Parathyroid adenoma (tissue), 2 donors: ENCODE measurements around the gene PER1.

Experiments used
- H2AFZ ChIP-seq: fragments of 300-600 bp; sonication (generic); one replicate; pipeline ENCODE4 v1.7.0; 2017; ENCODE audit warnings: antibody characterized with exemption, mild to moderate bottlenecking
- H3K27ac ChIP-seq: fragments of 300-600 bp; sonication (generic); one replicate; pipeline ENCODE4 v1.7.0; 2017
- H3K27me3 ChIP-seq: fragments of 300-600 bp; sonication (generic); one replicate; pipeline ENCODE4 v1.7.0; 2017; ENCODE audit warnings: low read length; ENCODE audit not compliant: control insufficient read depth, insufficient read depth
- H3K36me3 ChIP-seq: fragments of 300-600 bp; sonication (generic); one replicate; pipeline ENCODE4 v1.7.0; 2017; ENCODE audit warnings: low read length; ENCODE audit not compliant: control insufficient read depth, insufficient read depth
- H3K4me1 ChIP-seq: fragments of 300-600 bp; sonication (generic); one replicate; pipeline ENCODE4 v1.7.0; 2017; ENCODE audit warnings: control low read depth
- H3K4me2 ChIP-seq: fragments of 300-600 bp; sonication (generic); one replicate; pipeline ENCODE4 v1.7.0; 2017; ENCODE audit warnings: low read length
- H3K4me3 ChIP-seq: fragments of 300-600 bp; sonication (generic); one replicate; pipeline ENCODE4 v1.7.0; 2017; ENCODE audit warnings: low read depth, low read length
- H3K79me2 ChIP-seq: fragments of 300-600 bp; sonication (generic); one replicate; pipeline ENCODE4 v1.7.0; 2017; ENCODE audit warnings: control low read depth
- H3K9ac ChIP-seq: fragments of 300-600 bp; sonication (generic); one replicate; pipeline ENCODE4 v1.7.0; 2017; ENCODE audit warnings: mild to moderate bottlenecking
- H3K9me3 ChIP-seq: fragments of 300-600 bp; sonication (generic); one replicate; pipeline ENCODE4 v1.7.0; 2017; ENCODE audit warnings: low read length; ENCODE audit not compliant: control insufficient read depth
- CTCF ChIP-seq: fragments of 300-600 bp; sonication (generic); IDR thresholded peaks from one replicate; pipeline ENCODE4 v1.7.0; 2017; ENCODE audit warnings: antibody characterized with exemption, mild to moderate bottlenecking
- donor health status: primary hyperparathyroidism.

Gene PER1

GRCh38 chr17:8160224-8160577, 8.0 kb upstream of the PER1 start:
- Histone ChIP-seq H3K4me2 (no peak overlapping the region), H3K9me3 (no peaks in the 10 kb centered on the region), H3K79me2 (peaks cover 30% of the 10 kb centered on the region), H3K27me3 (no peaks in the 10 kb centered on the region), H3K36me3 (no peaks in the 10 kb centered on the region), H3K4me1 (peaks cover 35% of the 10 kb centered on the region), H2AFZ (no peak overlapping the region), H3K9ac (no peak overlapping the region), H3K27ac (peak overlapping the region; percentile 85), H3K4me3 (no peak overlapping the region)
- TF ChIP-seq CTCF, result no peak

GRCh38 chr17:8159459-8160223, 7.4 kb upstream of the PER1 start:
- no peak for TF ChIP-seq CTCF
- H3K27ac ChIP-seq, result peak overlapping the region; percentile 85

GRCh38 chr17:8159032-8159400, 6.8 kb upstream of the PER1 start:
- Histone ChIP-seq H3K79me2 (peaks cover 37% of the 10 kb centered on the region), H3K27ac (peak overlapping the region; percentile 85), H3K9ac (no peak overlapping the region), H3K4me3 (no peak overlapping the region), H3K4me1 (peaks cover 32% of the 10 kb centered on the region), H2AFZ (no peak overlapping the region), H3K27me3 (no peaks in the 10 kb centered on the region), H3K36me3 (no peaks in the 10 kb centered on the region), H3K4me2 (peak overlapping the region; percentile 50), H3K9me3 (no peaks in the 10 kb centered on the region)
- TF ChIP-seq CTCF, result no peak

More at GRCh38 chr17:8159459-8160223, 7.4 kb upstream of the PER1 start:
- H3K27me3 ChIP-seq, result no peaks in the 10 kb centered on the region
- no peaks in the 10 kb centered on the region for H3K9me3 ChIP-seq
- peaks cover 36% of the 10 kb centered on the region for H3K4me1 ChIP-seq
- H3K9ac ChIP-seq, result no peak overlapping the region
- H2AFZ ChIP-seq, result no peak overlapping the region
- no peaks in the 10 kb centered on the region for H3K36me3 ChIP-seq
- H3K4me2 ChIP-seq, result no peak overlapping the region
- H3K79me2 ChIP-seq, result peaks cover 35% of the 10 kb centered on the region
- H3K4me3 ChIP-seq, result no peak overlapping the region

GRCh38 chr17:8158267-8159031, 6.2 kb upstream of the PER1 start:
- no peak overlapping the region for H3K9ac ChIP-seq
- H3K4me1 ChIP-seq, result peaks cover 28% of the 10 kb centered on the region
- peak overlapping the region; percentile 50 for H3K4me2 ChIP-seq
- H3K27ac ChIP-seq, result peak overlapping the region; percentile 85
- TF ChIP-seq CTCF, result peak; percentile 95
- H3K79me2 ChIP-seq, result peaks cover 37% of the 10 kb centered on the region
- H3K36me3 ChIP-seq, result no peaks in the 10 kb centered on the region
- H2AFZ ChIP-seq, result no peak overlapping the region
- H3K27me3 ChIP-seq, result no peaks in the 10 kb centered on the region
- peak overlapping the region; percentile 42 for H3K4me3 ChIP-seq
- no peaks in the 10 kb centered on the region for H3K9me3 ChIP-seq
